Renal pelvis (tissue), 4 donors: ENCODE data around the gene NR6A1. TPM values are rescaled to one million over a fixed set of nuclear protein-coding genes. Genes with fewer than 3 reads are reported as not detected.

ENCODE experiments used
- DNase-seq: peaks from one replicate; pipeline ENCODE4 v3.0.0-alpha.2; 2013
- polyA plus RNA-seq, 3 donors: library from polyadenylated mRNA; unstranded; fragments of 120-200 nt; gene quantifications; one replicate each; pipeline ENCODE4 v1.2.1, GENCODE V29; 2013; ENCODE audit not compliant: insufficient read length in 3 of 3

Gene NR6A1
- polyA plus RNA-seq, 3 donors = 1.0 to 1.9 (median 1.6) TPM

DNA sequence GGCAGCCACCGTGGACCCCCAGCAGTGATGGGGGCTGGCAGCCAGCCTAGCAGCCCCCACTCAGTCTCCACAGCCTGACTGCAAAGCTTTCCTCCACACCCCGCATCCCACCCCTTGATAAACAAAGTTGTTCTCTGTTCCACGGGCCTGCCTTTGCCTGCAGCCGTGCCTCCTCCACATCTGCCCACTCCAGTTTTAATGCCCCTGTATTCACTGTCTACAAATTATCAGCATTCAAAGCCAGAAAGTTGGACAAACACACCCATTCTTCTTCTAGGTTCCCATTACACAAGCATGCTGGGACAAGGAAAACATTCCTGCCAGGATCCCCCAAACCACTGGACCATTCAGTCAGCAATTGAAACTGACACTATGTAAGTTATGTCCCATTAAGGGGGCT, 240.9 kb downstream of the NR6A1 start:
- no peak for DNase-seq

GRCh38 chr9:124527781-124528180, 243.3 kb downstream of the NR6A1 start:
- no peak for DNase-seq

GRCh38 chr9:124526174-124526573, 244.9 kb downstream of the NR6A1 start:
- no peak for DNase-seq

DNA sequence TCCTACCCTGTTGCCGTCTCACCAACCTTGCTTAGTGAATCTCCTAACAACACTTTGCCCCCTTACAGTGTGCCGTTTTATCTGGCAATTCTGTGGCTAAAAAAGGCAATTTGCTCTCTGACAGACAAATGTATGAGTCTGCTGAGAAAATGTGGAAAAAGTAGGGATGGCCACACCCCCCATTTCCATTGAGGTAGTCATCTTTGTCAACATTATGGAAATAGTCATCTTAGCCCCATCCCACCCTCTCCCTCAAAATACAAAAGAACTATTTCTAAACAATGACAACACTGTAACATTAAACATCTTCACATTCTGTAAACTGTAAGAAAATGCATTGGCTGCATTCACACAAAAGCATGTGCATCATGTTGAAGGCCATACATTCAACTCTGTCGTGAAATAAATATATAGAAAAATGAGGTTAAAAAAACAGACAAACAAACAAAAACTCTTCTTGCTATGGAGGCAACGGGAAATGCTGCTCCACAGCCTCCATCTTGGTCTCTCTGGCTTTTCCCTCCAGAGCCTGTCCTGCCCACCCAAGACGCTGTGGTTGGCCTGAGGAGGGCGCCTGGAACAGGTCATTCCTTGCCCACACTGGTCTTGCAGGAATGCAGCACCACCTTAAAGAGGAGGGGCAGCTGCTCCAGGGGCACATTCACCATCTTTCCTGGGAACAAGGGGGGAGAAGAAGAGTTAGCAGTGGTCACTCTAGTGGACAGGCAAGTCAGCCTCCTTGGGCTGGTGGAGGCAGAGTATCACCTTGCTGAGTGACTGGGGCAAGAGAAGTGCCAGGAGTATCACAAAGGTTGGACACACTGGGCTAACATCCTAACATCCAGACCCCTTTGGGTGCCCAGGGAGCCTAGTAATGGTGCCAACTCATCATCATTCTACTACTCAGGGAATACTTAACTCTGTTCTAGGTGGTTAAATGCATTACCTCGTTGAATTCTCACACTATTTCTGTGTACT, 248.7 kb downstream of the NR6A1 start:
- DNase-seq = no peak

GRCh38 chr9:124521142-124521541, 250.0 kb downstream of the NR6A1 start:
- DNase-seq = no peak

DNA sequence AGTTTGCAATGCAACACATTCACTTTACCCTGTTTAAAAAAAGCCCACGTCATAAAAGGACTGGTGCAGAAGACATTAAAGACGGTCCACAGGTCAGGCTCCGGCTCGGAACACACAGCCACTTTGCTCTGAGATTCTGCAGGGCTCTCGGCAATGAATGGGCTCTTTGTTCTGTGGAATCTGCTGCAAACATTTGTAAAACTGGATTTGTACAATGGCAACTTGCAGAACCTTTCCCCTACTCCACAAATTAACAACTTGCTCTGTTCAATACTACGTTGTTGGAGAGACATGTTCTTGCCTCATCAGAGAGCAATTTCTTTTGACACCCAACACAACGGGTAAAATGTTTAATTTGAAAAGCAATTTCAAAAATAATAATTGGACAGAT, 250.9 kb downstream of the NR6A1 start:
- DNase-seq = no peak

- DNase-seq = no peak
Observed at GRCh38 chr9:124518116-124518515, 253.0 kb downstream of the NR6A1 start.

GRCh38 chr9:124517600-124517999, 253.5 kb downstream of the NR6A1 start:
- no peak for DNase-seq

DNA sequence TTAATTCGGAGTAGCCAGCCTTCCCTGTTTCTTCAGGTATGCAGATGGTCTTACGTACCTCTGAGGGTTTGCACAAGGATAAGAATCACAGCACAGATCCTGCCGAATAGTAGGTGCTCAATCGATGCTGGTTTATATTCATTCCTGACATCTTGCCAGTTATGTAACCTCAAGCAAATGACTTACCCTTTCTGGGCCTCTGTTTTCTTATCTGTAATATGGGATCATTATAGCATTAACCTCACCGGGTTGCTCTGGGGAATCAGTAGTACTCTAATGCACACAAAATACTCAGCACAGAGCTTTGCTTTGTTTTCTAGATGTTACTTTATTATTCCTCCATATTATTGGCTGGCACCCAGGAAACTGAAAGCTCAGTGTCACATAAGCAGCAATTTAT, 256.2 kb downstream of the NR6A1 start:
- no peak for DNase-seq

GRCh38 chr9:124514125-124514524, 257.0 kb downstream of the NR6A1 start:
- DNase-seq = no peak

DNA sequence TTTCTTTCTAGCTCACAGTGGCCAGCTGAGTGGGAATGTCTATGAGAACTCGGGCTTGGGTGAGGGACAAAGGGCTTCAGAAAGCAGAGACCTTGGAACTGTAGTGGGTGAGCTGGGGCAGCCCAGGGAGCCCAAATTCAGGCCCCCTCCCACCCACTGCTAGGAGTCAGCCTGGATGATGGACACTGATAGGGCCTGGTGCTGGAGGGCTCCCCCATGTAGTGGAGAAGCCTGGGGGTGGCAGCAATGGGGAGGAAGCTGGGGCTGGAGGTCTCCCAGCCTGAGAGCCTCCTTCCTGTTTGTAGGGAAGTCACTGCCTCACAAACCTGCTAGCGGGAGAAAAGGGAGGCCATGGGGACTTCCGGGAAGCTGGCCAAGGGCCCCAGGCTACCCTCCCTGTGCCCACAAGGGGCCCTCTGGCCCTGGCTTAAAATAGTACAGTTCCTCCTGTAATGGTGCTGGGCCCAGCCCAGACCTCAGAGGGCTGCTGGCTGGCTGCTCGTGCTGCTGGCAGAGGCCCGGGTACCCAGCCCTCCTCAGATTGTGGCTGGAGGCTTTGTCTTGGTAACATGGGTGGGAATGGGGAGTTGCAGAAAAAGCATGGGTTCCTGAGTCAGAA, 257.6 kb downstream of the NR6A1 start:
- no peak for DNase-seq

DNA sequence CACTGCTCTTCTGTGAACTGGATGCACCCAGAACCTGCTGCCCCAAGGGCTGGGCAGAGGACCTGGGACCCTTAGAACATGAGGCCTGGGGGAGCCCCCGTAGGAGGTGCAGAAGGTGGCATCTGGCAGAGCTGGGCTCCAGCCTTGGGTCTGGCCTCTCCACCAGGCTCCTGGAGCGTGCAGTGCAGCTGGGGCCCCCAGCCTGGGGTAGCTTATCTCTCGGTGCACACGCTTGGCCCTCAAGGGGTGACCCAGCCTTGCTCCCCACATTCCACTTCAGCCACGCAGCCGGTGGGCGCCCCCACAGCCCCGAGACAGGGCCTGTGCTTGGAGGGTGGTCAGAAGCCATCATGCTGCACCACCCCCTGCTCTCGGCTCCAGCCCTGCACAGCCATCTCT, 258.3 kb downstream of the NR6A1 start:
- no peak for DNase-seq

GRCh38 chr9:124511891-124512805, 259.0 kb downstream of the NR6A1 start:
- no peak for DNase-seq

GRCh38 chr9:124511426-124511840, 259.7 kb downstream of the NR6A1 start:
- DNase-seq = no peak

DNA sequence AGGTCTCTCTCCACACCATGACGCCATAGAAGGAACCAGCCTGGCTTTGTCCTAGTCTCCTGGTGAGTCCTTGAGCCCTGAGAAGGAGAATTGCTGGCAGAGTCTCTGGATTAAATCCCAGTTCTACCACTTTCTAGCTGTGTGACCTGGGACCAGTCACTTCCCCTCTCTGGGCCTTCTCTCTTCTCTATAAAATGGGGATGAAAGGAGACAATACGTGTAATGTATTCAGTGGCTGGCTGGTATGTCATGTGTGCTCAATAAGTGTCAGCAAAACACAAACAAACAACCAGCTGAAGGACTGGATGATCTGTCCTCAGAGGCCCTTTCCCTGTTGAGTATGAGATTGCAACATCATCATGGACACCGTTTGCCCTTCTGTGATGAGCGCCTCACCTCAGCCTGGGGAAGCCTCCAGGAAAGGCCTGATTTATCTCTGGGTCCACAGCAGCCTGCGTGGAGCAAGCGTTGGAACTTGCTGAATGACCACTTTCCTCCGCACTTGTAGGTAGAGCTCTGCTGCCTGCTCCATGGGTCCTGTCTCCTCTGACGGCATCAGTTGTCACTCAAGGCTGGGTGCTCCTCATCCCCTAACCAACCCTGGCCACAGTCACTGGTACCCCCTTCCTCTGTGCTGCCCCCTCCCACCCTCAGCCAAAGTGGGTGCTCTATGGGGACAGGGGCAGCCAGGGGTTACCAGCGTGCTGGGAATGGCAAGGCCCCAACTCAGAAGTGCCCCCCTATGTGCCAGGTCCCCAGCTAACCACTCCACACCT, 260.3 kb downstream of the NR6A1 start:
- no peak for DNase-seq

DNA sequence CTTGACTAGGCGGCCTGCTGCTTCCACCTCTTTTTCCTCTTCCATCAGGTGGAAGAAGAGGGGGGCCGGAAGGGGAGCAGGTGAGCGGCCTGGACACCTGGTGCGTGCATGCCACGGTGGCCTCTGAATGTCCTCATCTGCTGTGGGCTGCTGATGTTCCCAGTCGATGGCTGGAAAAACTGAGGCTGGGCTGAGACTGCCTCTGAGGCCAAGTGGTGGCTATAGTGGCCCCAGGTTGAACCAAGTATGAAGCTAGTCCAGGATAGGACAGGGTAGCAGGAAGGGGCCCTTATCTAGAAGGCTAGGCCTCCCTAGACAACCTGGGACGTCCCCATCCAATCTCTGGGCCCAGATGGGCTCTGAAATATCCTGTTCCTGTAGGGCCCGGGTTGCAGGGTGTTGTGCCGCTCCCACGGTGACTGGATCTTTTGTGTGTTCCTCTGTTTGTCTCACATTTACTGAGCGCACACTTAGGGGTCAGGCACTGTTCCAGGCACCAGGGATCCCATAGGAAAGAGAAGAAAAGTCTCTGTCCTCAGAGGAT, 263.2 kb downstream of the NR6A1 start:
- no peak for DNase-seq

GRCh38 chr9:124506931-124507879, 263.9 kb downstream of the NR6A1 start, which contains the start of gene NR5A1:
NR5A1 (minus strand) TSS chr9:124507399; CDS start chr9:124503395, 4,004 bp downstream.
- no peak for DNase-seq

- DNase-seq = no peak
Observed at GRCh38 chr9:124506433-124506832, 264.7 kb downstream of the NR6A1 start.

DNA sequence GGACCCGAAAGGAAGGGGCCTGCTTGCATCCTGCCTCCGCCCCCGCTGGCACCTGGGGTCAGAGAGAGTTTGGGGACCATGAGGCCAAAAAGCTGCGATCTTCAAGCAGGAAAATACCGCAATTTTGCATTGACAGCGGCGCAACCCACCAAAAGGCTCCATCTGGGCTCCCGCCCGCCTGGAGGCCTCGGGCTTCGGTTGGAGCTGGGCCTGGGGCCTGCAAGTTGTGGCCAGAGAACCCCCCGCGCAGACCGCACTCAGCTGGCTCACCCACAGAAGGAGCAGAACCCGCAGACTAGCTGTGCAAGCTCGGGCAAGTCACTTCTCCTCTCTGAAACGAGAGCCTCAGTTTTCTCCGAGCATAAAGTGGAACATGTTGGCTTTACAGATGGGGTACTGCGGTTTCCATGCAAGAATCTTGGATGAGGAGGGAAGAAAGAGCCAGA, 265.2 kb downstream of the NR6A1 start:
- no peak for DNase-seq
